HG03280 (cell line): ENCODE data around the gene RARB.

ENCODE experiments used
- ATAC-seq: cut with Tn5 transposase; IDR thresholded peaks from one replicate; pipeline ENCODE4 v1.9.1; 2021; ENCODE audit warnings: mild to moderate bottlenecking, moderate library complexity; ENCODE audit not compliant: unreplicated experiment

The RARB gene

GRCh38 chr3:25427942-25428788 is at the start of gene RARB:
TSS of gene RARB (plus strand) at chr3:25428263. CDS start at chr3:25428732, 469 bp downstream.
- no peak for ATAC-seq

DNA sequence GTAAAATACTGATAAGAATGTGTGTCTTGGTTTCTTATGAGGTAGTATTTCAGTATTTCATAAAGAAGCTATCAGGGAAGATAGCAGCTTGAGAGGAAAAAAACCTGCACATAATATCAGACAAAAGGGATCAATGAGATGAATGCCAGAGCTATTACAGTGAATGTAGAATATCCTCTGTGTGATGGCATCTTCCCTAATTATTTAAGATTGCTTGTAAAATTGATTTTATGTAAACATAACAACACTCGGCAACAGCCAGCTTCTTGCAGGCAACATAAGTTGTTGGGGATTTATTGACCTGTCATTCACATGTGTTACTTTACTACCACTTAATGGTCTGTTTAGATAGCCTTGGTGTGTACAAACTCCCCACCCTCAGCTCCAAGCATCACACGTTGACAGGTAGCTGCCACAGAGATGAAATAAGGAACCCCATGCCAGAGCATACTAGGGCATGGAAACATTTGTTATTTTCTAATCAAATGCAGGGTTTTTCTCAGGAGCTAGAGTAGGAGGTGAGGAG is 49.2 kb upstream of the RARB start:
- no peak for ATAC-seq

- no peak for ATAC-seq
These were observed 47.8 kb upstream of the RARB start for GRCh38 chr3:25380222-25380739.

- no peak for ATAC-seq
These were observed 47.0 kb upstream of the RARB start for GRCh38 chr3:25381083-25381482.

GRCh38 chr3:25384471-25384870 is 43.6 kb upstream of the RARB start:
- no peak for ATAC-seq

DNA sequence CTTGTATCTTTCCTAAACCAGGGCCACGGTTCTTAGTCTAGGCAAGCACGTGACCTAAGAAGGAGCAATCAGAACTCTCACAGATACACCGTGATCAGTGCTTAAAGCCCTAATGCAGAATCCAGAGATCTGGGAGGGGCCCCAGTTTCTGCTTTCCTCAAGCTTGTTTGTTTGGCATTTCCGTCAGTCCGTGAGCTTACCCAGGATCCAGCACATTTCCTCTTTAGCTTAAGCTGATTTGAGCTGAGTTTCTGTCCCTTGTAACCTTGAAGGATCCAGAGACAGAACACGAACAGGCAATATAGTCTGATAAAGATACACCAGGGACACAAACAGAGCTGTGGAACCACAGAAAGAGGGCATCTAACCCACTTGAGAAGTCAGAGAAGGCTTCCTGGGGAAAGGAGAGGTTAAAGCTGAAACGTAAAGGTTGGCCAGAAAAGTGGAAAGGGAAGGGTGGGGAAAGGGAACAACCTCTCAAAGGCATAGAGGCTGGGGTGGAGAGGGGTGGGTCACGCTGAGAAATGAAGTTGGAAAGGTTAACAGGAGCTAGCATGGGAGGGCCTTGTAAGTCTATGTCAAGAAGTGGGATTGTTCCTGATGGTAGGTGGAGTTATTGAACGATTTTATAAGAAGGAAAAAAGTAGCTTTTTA is 42.1 kb upstream of the RARB start:
- ATAC-seq: no peak

GRCh38 chr3:25386686-25387255 is 41.3 kb upstream of the RARB start:
- no peak for ATAC-seq

GRCh38 chr3:25390605-25391004 is 37.5 kb upstream of the RARB start:
- no peak for ATAC-seq

GRCh38 chr3:25396251-25396650 is 31.8 kb upstream of the RARB start:
- ATAC-seq: no peak

GRCh38 chr3:25396686-25397085 is 31.4 kb upstream of the RARB start:
- ATAC-seq: no peak

DNA sequence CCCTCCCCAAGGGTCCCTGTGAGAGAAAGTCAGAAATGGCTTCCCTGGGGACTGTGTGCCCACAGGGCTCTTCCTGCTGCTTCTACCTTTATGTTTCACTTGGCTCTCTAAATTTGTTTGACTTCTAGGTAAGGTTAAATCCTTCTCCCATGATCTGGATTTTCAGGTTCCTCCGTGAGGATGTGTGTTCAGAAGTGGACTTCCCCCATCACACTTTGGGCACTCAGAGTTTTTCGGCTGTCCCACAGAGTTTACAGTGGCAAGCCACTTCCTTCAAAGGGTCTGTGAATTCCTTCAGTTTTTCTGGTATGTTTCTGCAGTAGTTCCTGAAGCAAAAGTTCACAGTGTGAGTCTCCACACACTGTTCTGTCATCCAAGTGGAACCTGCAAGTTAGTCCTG is 30.9 kb upstream of the RARB start:
- ATAC-seq: no peak

DNA sequence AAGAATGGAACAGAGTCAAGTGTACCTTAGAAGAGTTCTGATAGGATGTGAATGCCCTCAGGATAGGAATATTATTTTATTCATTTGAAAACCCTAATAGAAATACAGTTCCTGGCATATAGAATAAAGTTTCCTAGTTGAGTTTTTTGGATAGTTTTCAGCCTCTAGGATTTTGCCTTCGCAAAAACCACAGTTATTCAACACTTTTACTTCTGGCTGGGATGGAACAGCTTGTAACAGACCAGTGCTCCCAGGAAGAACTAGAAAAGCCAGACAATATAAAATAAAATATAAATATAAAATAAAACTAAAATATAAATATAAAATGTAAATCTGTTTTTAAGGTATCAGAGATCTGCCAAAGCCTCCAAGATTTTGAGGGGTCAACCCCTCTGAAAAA is 27.5 kb upstream of the RARB start:
- no peak for ATAC-seq

- ATAC-seq: no peak
These were observed 24.1 kb upstream of the RARB start for GRCh38 chr3:25403968-25404367.

DNA sequence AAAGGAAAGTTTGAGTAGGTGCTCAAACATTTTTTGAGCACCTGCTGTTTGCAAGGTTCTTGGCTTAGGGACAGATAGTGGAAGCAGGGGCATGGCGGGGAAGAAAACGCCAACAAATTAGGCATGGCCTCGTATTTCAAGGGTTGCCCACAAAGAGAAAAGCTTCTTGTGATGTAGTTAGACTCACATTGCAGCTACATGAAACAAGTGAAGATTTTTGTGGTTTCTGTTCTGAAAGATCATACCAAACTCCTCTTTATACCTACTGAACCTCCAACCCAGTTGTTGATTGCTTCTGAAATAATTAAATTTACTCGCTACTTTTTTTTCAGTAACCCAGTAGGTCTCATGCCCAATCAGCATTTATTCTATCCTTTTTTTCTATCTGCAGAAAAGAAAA is 23.5 kb upstream of the RARB start:
- ATAC-seq: no peak

DNA sequence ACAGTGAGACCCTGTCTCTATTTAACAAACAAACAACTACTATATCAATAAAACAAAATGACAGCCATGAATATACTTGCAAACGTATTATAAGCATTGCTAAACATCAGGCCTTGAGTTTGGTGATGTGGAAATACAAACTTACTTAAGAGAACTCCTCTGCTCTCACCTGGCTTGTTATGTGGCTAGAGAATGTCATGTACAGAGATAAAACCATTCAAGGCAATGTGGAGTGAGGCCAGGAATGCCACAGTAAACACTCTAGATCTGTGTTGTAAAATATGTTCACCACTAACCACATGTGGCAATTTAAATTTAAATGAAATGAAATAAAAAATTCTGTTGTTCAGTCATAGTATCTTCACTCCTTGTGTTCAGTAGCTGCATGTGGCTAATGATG is 22.7 kb upstream of the RARB start:
- no peak for ATAC-seq

DNA sequence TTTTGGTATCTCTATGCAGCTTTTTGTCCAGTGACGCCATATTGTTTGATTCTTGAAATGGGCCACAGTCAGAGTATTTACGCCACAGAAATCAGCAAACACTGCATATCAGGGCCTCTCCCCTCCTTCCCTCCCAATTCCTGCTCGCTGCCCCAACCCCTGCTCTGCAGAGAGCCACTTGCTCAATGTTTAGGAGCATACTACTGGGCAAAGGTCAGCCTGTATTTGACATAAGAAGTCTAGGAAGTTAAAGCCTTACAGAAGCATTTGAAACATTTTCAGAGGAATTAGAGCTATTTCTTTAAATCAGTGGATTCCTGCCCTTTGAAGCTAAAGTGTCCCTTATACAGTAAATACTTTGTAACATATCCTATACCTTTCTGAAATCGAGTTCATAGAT is 17.4 kb upstream of the RARB start:
- ATAC-seq: no peak

DNA sequence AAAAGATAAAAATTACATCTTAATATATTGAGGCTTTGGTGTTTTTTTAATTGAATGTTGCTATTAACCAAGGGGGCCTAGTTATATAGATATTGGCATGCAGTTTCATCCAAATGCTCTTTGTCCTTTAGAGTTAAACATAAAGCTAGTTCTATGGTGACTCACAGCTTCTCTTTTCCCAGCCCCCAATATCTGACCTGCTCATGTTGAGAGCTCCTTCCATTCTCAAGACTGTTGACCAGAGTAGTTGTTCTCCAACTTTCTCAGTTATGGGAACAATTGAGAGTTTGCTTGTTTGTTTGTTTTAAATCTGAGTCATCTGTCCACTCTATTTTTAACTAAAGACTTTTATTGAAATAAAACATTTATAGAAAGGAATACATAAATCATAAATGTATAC is 15.8 kb upstream of the RARB start:
- ATAC-seq: no peak

DNA sequence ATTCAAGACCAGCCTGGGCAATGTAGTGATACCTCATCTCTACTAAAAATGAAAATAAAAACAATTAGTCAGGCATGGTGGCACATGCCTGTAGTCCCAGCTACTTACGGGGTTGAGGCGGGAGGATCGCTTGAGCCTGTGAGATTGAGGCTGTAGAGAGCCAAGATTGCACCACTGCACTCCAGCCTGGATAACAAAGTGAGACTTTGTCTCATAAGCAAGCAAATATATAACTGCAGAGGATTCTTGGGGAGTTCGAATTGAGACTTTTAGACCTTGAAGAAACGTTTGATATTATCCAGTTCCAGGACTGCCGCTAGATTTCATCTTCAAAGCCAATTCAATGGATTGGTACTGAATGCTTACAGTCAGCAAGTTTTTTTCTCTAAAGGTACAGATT is 11.9 kb upstream of the RARB start:
- no peak for ATAC-seq

- no peak for ATAC-seq
These were observed 9.5 kb upstream of the RARB start for GRCh38 chr3:25418596-25418995.

GRCh38 chr3:25419251-25419650 is 8.8 kb upstream of the RARB start:
- ATAC-seq: no peak

- no peak for ATAC-seq
These were observed 7.9 kb upstream of the RARB start for GRCh38 chr3:25420147-25420546.

- ATAC-seq: no peak
These were observed 7.2 kb upstream of the RARB start for GRCh38 chr3:25420885-25421284.
